Globus pallidus (tissue), 1 donor: ENCODE measurements around the gene MILR1.
"Not testable (repeated sequence)": the region's sequence is repeated elsewhere in the genome, so short reads cannot be mapped to it uniquely, and the experiment has no call there.

ENCODE experiments used
- DNase-seq: peaks from one replicate; pipeline ENCODE4 v3.0.0-alpha.2; 2015; ENCODE audit warnings: low spot score

MILR1 gene

GRCh38 chr17:64428406-64428805 lies 20.5 kb upstream of the MILR1 start:
- no peak for DNase-seq

- not testable (repeated sequence) for DNase-seq
These were observed 18.9 kb upstream of the MILR1 start for GRCh38 chr17:64430036-64430435.

- no peak for DNase-seq
These were observed 17.4 kb upstream of the MILR1 start for GRCh38 chr17:64431534-64431933.

- no peak for DNase-seq
These were observed 10.9 kb upstream of the MILR1 start for GRCh38 chr17:64437944-64438525.

- DNase-seq: not testable (repeated sequence)
These were observed 9.4 kb upstream of the MILR1 start for GRCh38 chr17:64439521-64439920.

- no peak for DNase-seq
These were observed 9.0 kb upstream of the MILR1 start for GRCh38 chr17:64439956-64440355.

GRCh38 chr17:64441772-64442540 lies 7.0 kb upstream of the MILR1 start:
- DNase-seq: peak; percentile 40

- DNase-seq: no peak
These were observed 6.4 kb upstream of the MILR1 start for GRCh38 chr17:64442541-64442971.

GRCh38 chr17:64443086-64443760 lies 5.7 kb upstream of the MILR1 start:
- no peak for DNase-seq

- no peak for DNase-seq
These were observed 1.4 kb upstream of the MILR1 start for GRCh38 chr17:64447526-64447925.

GRCh38 chr17:64449545-64449944 lies 630 bp downstream of the MILR1 start:
- DNase-seq: no peak

GRCh38 chr17:64455993-64456885 lies 7.3 kb downstream of the MILR1 start:
- DNase-seq: peak; percentile 15

GRCh38 chr17:64457156-64457555 lies 8.2 kb downstream of the MILR1 start:
- DNase-seq: no peak

GRCh38 chr17:64458756-64459155 lies 9.8 kb downstream of the MILR1 start:
- no peak for DNase-seq

- DNase-seq: no peak
These were observed 10.4 kb downstream of the MILR1 start for GRCh38 chr17:64459284-64459747.

GRCh38 chr17:64459818-64460217 lies 10.9 kb downstream of the MILR1 start:
- DNase-seq: not testable (repeated sequence)

GRCh38 chr17:64460955-64461354 lies 12.0 kb downstream of the MILR1 start:
- DNase-seq: no peak

GRCh38 chr17:64461788-64462187 lies 12.9 kb downstream of the MILR1 start:
- DNase-seq: no peak

- DNase-seq: no peak
These were observed 17.3 kb downstream of the MILR1 start for GRCh38 chr17:64466019-64466735.

- DNase-seq: not testable (repeated sequence)
These were observed 17.9 kb downstream of the MILR1 start for GRCh38 chr17:64466834-64467233.

- DNase-seq: no peak
These were observed 21.7 kb downstream of the MILR1 start for GRCh38 chr17:64470625-64471024.
